HTERT RPE-1 (cell line): Measurements from ENCODE around the gene SH2D1B.
"Not testable (repeated sequence)": the region's sequence is repeated elsewhere in the genome, so short reads cannot be mapped to it uniquely, and the experiment has no call there.

Source experiments
- in situ Hi-C: fragments of 300-500 bp; cut with MboI; formaldehyde crosslinking; loops from 4 replicates; pipeline ENCODE4 v1.14.3; 2020; ENCODE audit warnings: low sequenced_read_pairs

SH2D1B gene

DNA sequence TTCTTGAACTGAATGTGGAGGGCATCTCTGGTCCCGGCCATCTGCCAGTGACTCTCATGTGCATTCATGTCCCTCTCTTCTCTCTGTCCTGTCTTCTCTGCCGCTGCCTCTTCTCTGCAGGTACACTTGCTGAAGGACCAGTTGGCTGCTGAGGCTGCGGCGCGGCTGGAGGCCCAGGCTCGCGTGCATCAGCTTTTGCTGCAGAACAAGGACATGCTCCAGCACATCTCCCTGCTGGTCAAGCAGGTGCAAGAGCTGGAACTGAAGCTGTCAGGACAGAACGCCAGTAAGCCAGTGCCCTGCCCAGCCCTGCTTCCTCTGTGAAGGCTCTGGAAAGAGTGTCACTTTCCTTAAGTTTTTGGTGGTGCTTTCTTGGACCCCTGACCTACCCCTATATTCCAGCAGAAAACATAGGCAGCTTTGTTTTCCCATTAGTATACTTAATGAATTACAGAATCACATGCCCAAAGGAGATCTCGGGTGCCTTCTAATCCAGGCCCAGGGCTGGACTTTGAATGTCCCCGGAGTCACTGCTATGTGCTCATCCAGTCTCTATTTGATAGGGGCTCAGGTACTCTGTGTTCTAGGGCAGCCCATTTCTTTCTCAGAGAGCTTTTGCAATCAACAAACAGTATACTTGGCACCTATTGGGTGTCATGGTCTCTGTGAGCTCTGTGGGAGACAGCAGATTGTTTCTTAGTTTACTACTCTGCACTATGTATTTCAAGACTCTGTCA, 46.5 kb downstream of the SH2D1B start:
- in situ Hi-C loops, result no loop called here

- in situ Hi-C loops, result no loop called here
Observed at GRCh38 chr1:162364498-162364897, 47.4 kb downstream of the SH2D1B start.

GRCh38 chr1:162363823-162364222, 48.1 kb downstream of the SH2D1B start:
- in situ Hi-C loops, result no loop called here

GRCh38 chr1:162361349-162361748, 50.6 kb downstream of the SH2D1B start:
- in situ Hi-C loops, result no loop called here

DNA sequence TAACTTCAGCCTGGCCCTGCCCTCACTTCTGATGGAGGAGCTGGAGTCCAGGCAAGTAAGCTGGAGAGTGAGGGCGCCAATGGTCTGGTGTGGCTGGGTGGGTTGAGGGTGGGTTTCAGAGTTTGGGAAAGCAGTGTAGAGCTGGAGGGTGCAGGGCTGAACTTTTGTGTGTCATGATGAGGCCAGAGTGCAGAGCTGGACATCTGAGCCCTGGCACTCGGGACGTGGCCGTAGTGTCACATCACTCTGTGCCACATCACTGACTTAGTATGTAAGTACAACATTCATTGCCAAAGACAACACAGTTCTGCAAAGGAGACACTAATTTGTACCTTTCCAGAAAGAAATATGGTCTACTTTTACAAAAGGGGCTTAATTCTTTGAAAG, 51.1 kb downstream of the SH2D1B start:
- in situ Hi-C loops, result no loop called here

DNA sequence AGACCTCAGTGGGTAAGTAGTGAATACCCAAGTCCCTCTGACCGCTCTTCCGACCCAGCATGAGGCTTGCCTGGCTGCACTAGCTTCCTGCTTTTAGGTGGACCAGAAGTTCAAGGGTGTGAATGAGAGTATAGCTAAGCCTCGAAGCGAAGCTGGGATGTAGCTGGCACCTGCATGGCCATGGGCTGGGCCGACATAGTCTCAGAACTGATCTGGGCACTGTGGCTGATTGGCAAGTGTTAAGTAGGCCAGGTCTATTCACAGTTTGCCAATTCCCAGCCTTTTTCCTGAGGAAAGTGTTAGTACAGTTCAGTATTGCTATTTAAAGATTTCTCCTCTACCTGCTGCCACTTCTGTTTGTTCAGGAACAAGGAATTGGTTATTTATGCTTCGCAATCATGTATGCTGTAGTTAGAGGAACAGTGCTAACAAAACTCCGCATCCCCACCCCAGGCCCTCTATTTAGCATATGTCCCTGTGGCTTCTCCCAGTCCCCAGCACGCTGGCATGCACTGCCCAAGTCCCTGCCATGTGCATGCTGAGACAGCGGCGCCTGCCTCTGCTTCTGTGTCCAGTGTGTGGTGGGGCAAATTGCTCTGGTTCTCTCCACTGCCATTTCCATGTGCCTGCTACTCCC, 51.6 kb downstream of the SH2D1B start:
- in situ Hi-C loops, result no loop called here

- in situ Hi-C loops, result no loop called here
Observed at GRCh38 chr1:162359523-162360236, 52.3 kb downstream of the SH2D1B start.

- in situ Hi-C loops, result no loop called here
Observed at GRCh38 chr1:162358928-162359327, 53.0 kb downstream of the SH2D1B start.

DNA sequence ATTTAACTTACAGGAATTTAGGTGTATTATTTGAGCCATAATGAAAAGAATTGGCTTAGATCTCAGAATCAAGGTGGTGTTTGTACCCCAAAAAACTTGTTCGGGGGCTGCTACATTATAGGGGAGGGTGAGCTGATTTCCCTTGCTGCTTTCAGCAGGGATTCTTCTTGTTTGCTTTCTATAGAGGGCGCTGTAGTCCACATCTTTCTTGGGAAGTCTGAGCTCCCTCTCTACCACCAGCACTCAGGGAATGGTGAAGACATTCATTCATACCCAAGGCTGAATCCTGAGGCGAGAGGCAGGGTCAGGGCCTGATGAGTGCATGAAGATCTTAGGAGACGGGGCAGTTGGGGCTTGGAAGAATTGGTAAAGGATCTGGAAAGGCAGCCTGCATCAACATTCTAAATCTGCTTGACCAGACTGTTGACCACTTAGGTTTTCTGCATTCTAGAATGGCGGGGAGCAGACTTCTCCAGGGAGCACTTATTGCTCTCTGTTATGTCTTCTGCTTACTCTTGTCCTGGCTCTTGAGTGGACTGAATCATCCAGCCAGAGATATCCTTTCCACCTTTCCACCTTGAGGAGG, 54.2 kb downstream of the SH2D1B start:
- in situ Hi-C loops, result no loop called here

DNA sequence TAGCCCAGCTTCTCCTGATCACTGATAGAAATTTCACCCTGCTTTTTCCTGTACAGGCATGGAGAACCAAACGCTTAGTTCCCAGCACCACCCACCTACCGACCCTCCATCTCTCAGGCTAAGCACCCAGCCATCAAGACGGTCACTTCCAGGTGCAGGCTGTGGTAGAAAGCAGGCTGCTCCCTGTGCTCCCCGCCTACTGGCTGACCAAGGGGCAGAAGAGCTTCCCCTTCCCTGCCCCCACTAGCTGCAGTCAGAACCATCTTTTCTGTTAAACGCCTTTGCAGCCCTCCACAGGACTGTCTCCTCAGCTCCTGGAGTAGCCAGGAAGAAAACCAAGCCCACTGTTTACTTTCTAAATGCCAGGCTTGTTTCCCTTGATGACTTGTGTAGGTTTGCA, 58.2 kb downstream of the SH2D1B start:
- in situ Hi-C loops, result no loop called here

DNA sequence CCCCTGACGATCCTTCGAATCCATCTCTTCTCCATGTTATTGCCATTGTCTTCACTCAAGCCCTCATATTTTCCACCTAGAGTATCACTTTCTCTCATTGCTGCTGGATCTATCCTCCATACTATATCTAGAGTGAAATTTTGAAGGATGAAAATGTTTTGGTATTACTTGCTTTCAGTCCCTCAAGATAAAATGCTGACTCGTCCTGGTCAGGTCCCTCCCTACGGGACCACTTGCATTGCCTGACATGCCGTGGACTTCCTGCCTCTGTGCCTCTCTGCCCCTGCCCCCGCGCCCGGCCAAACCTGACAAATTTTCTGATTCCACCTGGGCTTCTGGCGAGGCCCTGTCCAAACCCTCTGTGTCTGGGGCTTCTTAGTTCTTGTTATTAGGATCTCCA, 58.9 kb downstream of the SH2D1B start:
- in situ Hi-C loops, result no loop called here

GRCh38 chr1:162351874-162352273, 60.1 kb downstream of the SH2D1B start:
- in situ Hi-C loops, result not testable (repeated sequence)

DNA sequence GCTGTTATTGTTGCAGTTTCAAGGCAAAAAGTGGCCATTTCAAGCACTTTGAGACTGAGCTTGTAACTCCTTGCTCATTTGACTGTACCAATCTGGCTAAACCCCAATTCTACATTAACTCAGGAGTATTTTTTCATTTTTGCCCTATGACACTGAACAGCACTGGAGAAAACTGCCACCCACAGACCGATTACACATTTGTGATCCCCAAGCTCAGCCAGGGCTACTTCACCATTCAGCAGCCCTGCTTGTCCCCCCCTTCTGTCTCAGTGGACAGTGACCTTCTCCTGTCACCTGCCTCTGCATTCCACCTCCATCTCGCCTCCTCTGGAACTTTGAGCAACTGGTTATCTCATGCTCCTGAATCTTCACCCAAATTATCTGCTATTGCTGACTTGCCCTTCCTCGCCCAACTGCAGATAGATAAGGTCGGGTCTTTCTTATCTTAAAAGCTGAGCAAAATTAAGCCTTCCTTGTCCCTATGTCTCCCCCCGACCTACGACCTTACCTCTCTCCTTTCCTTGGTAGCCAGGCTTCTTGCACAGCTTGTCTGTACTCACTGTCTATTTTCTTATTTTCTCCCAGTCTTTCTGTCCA, 60.6 kb downstream of the SH2D1B start:
- in situ Hi-C loops, result no loop called here

GRCh38 chr1:162349635-162350330, 62.2 kb downstream of the SH2D1B start:
- in situ Hi-C loops, result no loop called here

- in situ Hi-C loops, result no loop called here
Observed at GRCh38 chr1:162347281-162347680, 64.7 kb downstream of the SH2D1B start.
